ENCODE measurements around the gene PRSS2. TPM values are rescaled to one million over a fixed set of nuclear protein-coding genes. Genes with fewer than 3 reads are reported as not detected.

Gene PRSS2
- total and polyA plus RNA-seq, 9 of the 15 experiments (the other 6 are each of a cell fraction or from before 2014, with no cell fraction given), result 1.3 to 23.9 (median 3.8) TPM

GRCh38 chr7:142767861-142768260, 2.9 kb upstream of the PRSS2 start:
- CTCF ChIA-PET (ENCODE audit: low intra/inter-chr PET ratio), result no interaction called here
- no TSS peak for BruUV-seq (replicated peaks)
- Histone ChIP-seq H3K4me3 (no peak overlapping the region), H3K27ac (ENCODE audit: extremely low read depth, low read depth, low read length) (no peak overlapping the region), H4K20me1 (replicated peaks; ENCODE audit: control insufficient read depth, insufficient read depth, low read length) (no peaks in the 10 kb centered on the region), H3K79me2 (ENCODE audit: control insufficient read depth, insufficient read depth, low read length) (no peaks in the 10 kb centered on the region), H3K9me3 (replicated peaks; ENCODE audit: control insufficient read depth, insufficient read depth, low read depth, low read length) (no peaks in the 10 kb centered on the region), H3K9me1 (ENCODE audit: control insufficient read depth, insufficient read depth, low read length) (no peaks in the 10 kb centered on the region), H2AFZ (ENCODE audit: low read depth, low read length) (no peak overlapping the region), H3K4me1 (replicated peaks in 1 of 2; ENCODE audit: control insufficient read depth in 2 of 2, insufficient read depth in 2 of 2, low read length in 2 of 2) (no peaks in the 10 kb centered on the region), H3K4me2 (ENCODE audit: insufficient read depth, low read length) (no peak overlapping the region), H3K9ac (ENCODE audit: insufficient read depth in 1 of 2, low read depth in 2 of 2, low read length in 2 of 2) (no peak overlapping the region), H3K27me3 (ENCODE audit: control insufficient read depth in 2 of 2, insufficient read depth in 2 of 2, low read length in 2 of 2) (peaks cover 0 to 22% of the 10 kb centered on the region in 2 experiments; a peak in 4 of 5 replicates), H3K36me3 (ENCODE audit: control insufficient read depth, insufficient read depth, low read length) (no peaks in the 10 kb centered on the region)
- FAIRE-seq (no peak), ATAC-seq (no peak), DNase-seq (ENCODE audit: extremely low read depth in 1 of 4, low spot score in 3 of 4) (no peak)
- 10% methylated on average over 1 of the region's 1 CpG for WGBS (ENCODE audit: insufficient coverage, low coverage, missing lambda C conversion rate)
- in situ Hi-C loops (cut with MboI), result no loop called here
- intact Hi-C loops (cut with micrococcal nuclease), result no loop called here
- POLR2A ChIA-PET, result interaction anchor here (1.4 kb wide), 1 partner anchor 9 kb away, joined by 5 read pairs; no protein-coding TSS in a partner anchor
- TF ChIP-seq NR2C1 (IDR thresholded peaks at IDR 0.05) (no peak), NR2C1 (tag; IDR thresholded peaks at IDR 0.05) (no peak), NRF1 (conservative IDR thresholded peaks at IDR 0.05 in 1 of 2, IDR thresholded peaks at IDR 0.05 in 1 of 2) (no peak), MECOM (CRISPR knock-in tag; IDR thresholded peaks at IDR 0.05) (no peak), CHD1 (IDR thresholded peaks at IDR 0.05; ENCODE audit: low read length) (no peak), HDGF (IDR thresholded peaks at IDR 0.05) (no peak), MYC (IDR thresholded peaks at IDR 0.05; ENCODE audit: low read depth, low read length) (no peak), MYC (CRISPR knock-in tag; IDR thresholded peaks at IDR 0.05; ENCODE audit: borderline replicate concordance, low read depth) (no peak), ZNF740 (CRISPR knock-in tag; IDR thresholded peaks at IDR 0.05) (no peak), ZNF740 (tag; IDR thresholded peaks at IDR 0.05) (no peak), STAT5A (IDR thresholded peaks at IDR 0.05; ENCODE audit: borderline replicate concordance, low read length) (no peak), TAL1 (IDR thresholded peaks at IDR 0.05) (no peak), RFX1 (IDR thresholded peaks at IDR 0.05) (no peak), RB1 (IDR thresholded peaks at IDR 0.05; ENCODE audit: low read depth) (no peak), PHF8 (IDR thresholded peaks at IDR 0.05; ENCODE audit: borderline replicate concordance, low read length) (no peak)
- TF ChIP-seq, protein P1, sequence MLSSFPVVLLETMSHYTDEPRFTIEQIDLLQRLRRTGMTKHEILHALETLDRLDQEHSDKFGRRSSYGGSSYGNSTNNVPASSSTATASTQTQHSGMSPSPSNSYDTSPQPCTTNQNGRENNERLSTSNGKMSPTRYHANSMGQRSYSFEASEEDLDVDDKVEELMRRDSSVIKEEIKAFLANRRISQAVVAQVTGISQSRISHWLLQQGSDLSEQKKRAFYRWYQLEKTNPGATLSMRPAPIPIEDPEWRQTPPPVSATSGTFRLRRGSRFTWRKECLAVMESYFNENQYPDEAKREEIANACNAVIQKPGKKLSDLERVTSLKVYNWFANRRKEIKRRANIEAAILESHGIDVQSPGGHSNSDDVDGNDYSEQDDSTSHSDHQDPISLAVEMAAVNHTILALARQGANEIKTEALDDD (IDR thresholded peaks at IDR 0.05), result no peak
- TF ChIP-seq, protein P2, sequence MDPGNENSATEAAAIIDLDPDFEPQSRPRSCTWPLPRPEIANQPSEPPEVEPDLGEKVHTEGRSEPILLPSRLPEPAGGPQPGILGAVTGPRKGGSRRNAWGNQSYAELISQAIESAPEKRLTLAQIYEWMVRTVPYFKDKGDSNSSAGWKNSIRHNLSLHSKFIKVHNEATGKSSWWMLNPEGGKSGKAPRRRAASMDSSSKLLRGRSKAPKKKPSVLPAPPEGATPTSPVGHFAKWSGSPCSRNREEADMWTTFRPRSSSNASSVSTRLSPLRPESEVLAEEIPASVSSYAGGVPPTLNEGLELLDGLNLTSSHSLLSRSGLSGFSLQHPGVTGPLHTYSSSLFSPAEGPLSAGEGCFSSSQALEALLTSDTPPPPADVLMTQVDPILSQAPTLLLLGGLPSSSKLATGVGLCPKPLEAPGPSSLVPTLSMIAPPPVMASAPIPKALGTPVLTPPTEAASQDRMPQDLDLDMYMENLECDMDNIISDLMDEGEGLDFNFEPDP (CRISPR knock-in tag; IDR thresholded peaks at IDR 0.05), result no peak

All from K562 (cell line).